Hematopoietic multipotent progenitor cell treated with erythropoietin and hydrocortisone succinate and interleukin-3 and kit ligand, for 4 days (in vitro differentiated cells): ENCODE results near the gene CRYL1.
"Not testable (repeated sequence)": the region's sequence is repeated elsewhere in the genome, so short reads cannot be mapped to it uniquely, and the experiment has no call there.

Experiments
- DNase-seq: peaks from one replicate; pipeline ENCODE4 v3.0.0-alpha.2; 2015

Gene CRYL1

DNA sequence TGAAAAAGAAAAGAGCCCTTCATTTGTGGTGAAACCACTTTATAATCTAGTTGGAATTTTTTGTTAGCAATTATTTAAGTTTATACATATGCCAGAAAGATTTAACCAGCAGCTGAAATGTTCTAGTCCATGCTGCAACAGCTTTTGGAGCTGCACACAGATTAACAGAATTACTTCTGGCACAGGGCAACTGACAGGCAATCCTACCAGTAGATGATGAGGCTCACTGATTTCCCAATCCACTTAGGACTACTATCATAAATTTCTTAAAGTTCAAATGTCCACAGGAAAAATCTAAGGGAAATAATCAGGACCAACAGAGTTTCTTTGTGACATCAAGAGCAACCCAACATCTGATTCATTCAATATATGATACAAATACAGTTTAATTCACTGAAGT, 78.8 kb downstream of the CRYL1 start:
- DNase-seq, result no peak

DNA sequence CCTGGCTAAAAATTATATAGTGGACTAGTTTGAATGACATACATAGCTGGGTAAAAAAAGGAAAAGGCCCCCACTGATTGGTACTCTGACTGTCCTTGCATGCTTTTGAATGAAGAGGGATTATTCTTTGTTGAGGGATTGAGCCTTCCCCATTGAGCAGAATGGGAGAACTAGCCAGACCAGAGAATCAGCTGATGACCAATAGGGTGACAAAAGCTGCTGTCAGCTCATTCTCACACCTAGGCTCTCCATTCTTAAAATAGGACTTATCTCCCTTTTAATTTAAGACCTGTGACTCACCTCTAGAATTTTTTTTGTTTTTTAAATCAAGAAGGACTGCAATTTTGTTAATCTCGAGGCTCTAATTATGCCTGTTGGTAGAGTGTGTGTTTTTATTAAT, 79.3 kb downstream of the CRYL1 start:
- no peak for DNase-seq

DNA sequence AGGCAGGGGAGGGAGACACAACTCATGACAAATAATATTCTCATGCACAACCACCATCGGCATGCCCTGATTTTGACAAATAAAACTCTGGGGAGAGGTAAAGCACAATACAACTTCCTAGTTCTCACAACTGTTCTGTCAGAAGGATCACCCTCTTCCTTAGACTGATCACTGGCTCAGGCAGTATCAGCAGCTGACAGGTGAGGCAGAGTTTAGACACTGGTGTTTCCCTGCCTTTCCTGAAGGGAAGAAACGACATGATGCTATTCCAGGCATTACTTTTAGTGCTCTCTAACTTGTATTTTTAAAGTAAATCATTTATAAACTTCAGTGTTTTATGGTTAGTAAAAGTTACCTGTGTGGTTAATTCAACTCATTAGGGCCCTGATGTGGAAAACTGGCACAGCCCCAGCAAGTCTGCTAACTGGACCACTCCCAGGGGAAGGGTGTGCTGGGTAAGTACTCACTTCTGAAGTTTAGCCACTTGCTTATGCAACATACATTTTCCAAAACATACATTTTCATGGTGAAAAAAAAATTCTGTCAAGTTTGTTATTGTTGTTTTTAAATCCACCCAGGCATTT, 82.8 kb downstream of the CRYL1 start:
- no peak for DNase-seq

DNA sequence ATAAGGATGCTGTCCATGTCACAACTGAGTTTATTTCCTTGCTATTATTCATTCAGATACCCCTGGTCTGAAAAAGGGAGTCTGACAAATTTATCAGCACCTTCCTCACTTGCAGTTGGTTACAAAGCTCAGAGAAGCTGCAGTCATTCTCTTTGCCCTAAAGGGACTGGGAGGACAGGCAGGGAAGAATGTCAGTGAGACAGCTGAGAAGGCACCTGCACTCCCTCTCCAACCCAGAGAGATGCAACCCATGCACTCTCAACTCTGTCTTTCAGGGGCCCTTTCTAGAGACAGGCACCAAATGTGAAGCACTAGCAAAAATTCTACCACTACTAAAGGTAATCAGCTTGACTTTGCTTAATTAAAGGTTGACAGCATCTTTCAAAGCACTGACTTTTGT, 83.3 kb downstream of the CRYL1 start:
- no peak for DNase-seq

DNA sequence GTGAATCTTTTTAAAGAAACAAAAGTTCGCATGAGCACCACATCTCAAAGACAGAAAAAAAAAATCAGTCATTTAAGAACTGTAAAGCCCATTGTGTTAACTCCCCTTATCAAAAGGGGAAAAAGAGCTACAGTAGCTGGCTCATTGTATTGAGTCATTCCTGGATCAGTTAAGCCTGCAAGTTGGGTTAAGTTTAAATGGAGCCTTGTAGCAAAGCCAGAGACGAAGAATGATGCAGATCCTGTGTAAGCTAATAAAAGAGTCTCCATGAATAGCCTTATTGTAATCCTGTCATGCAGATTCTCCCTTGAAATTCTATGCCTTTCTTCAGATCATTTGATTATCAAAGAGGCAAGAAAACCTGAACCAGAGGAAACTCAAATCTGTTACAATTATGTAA, 83.8 kb downstream of the CRYL1 start:
- no peak for DNase-seq

DNA sequence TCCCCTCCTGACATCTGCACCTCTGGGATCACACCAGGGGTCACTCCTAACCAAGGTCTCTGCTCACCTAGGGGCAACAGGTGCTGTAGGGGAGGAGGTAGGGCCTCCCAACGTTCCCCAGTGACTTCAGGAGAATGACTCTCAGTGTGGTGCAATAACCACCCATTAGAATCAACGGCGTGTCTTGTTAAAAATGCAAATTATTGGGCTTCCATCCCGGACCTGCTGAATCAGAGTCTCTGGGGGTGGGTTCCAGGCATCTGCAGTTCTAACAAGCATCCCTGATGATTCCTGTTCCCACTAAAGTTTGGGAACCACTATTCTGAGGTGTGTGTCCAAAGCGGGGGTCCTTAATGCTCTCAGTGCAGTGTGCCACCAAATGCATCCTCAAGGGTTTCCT, 84.6 kb downstream of the CRYL1 start:
- DNase-seq, result no peak

DNA sequence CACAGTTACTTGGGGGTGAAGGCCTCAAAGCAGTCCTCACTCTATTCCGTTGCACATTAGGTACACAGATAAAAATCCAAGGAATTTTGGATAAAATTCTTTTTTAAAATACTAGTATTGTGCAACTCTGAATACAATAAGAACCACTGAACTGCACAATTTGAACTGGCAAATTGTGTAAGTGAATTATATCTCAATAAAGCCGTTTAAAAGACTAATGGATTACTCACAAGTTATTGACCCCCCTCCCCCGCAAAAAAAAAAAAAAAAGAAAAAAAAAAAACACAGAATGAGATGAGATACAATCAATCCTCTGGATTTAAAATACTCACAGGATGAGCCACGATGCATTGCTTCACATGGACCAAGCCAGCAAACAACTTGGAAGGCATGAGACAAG, 86.4 kb downstream of the CRYL1 start:
- DNase-seq, result no peak

DNA sequence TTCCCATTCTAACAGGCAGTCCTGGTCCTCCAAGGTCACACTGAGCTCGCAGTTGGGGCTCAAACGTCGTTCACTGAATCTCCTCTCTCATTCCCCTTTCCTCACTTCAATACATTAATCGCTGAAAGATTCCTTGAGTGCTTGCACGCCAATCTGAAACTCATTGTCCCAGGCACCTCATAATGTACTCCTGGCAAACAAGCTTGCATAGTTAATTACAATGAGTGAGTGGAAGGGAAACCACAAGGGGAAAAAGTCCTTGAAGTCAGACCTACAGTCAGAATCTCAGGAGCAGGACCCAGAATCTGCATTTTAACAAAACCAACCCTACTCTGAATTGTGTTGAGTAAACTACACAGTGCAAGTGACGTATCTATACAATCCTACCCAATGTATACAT, 86.9 kb downstream of the CRYL1 start:
- no peak for DNase-seq

DNA sequence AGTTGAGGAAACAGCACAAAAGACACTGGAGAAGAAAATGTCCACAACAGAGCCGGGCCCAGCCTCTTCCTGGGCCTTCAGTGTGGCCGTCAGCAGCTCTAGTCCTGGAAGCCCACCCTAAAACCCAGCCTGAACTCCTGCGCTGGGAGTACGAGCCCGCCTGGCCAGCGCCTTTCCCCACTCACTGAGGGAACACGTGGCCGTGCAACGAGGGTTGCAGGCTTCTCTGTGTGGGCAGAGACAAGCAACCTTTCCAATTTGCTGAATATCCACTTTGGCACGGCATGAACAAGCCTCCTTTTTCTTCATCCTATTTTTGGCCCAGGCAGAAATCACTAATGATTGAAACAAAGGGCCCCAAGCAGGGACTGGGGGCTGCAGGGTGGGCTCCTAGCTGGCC, 89.2 kb downstream of the CRYL1 start:
- no peak for DNase-seq

DNA sequence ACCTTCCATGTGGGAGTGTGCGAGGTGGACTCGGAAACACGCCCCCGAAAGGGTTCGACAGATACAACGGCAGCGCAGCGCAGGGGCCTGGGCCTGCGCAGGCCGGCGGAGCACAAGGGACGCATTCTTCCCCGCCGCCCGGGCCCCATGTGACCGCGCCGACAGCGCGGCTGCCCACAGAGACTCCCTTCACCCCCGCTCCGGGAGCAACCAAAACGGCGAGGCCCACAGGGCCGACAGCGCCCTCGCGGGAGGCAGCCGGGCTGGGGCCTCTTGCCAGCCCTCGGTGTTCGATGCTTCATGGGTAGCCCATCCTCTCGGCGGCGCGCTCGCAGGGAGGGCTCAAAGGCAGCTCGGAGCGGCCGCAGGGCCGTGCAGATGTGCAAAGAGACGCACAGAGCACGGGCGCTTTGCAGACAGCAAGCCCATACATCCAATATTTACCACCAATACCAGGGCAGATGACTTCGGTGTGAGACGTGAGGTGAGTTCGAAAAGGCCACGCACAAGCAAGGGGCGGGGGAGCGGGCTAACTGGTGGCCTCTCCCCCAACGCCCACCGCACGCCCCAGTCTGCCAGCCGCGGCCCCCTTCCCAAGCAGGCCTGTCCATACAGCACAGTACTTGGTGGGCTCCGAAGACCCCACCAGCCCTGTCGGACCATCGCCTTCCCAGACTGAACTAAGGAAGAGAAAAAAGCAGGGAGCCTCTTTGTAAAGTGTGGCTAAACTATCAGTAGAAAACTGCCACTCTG, 89.9 kb downstream of the CRYL1 start:
- DNase-seq, result no peak

DNA sequence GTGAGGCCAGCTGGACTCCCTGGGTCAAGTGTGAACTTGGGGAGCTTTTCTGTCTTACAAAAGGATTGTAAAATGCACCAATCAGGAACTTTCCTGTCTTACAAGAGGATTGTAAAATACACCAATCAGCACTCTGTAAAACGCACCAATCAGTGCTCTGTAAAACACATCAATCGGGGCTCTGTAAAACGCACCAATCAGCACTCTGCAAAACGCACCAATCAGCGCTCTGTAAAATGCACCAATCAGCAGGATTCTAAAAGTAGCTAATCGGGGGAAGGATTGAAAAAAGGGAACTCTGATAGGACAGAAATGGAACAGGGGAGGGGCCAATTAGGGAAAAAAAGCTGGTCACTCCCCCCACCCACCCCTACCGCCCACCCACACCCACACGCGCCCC, 91.4 kb downstream of the CRYL1 start:
- DNase-seq, result not testable (repeated sequence)

DNA sequence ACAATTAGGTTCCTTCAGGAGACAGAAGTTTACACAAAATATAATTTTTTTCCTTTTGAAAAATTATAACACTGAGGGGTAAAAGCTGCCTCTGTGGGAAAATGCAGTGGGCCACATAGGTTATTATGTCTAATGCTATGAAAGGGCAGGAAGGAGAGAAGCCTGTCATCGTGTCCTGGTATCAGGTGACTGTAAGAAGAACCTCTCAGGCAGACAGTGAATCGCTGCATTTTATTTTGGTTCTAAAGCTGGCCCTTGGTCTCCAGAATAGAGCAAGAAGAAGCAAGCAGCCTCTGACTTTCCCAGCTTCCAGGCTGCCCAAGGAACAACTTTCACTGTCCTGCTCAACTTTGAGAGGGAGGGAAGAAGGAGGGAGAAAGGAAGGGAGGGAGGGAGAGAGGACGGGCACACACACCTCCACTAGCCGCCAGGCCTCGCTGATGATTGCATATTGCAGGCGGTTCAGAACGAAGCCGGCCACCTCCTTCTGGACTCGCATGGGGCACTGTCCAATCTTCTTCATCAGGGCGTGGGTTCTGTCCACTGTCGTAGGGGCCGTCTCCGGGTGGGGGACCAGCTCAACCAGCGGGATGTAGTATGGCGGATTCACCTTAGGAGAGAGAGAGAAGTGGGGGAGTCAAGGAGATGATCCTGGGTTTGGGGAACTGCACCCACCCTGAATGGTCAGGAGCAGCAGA, 93.8 kb downstream of the CRYL1 start:
- DNase-seq, result no peak

DNA sequence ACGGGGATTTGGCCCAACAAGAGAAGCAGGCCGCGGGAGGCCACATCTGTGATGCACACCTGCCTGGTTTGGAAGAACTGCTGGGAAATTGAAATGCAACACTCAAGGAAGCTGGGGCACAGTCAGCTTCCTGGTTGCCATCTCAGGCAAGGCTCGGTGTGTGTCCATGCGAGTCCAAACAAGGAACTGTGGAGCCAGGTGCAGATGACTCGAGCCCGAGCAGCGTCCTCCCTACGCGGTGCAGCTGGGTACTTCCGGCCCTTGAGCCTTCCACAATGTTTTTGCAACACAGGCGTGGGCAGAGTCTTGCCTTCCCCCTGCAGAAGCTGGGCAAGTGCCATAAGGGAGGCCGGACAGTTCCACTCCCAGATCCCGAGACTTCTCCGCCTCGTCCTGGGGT, 94.6 kb downstream of the CRYL1 start:
- DNase-seq, result no peak

DNA sequence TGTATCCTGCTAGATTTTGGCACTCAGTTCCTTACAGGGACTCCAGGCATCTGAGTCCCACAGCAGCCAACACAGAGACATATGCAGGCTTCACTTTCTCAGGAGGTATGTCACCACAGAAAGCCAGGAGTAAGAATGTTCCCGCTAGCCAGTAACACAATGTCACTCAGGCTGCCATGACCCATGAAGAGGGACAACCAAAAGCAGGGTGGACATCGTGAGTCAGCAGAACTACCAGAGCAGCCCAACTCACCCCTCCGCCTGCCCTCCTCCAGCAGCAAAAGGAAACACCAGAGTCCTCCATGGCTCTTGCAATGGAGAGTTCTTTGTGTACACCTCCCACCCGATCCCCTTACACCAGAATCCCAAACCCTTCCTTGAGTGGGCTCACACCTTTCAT, 95.4 kb downstream of the CRYL1 start:
- no peak for DNase-seq

DNA sequence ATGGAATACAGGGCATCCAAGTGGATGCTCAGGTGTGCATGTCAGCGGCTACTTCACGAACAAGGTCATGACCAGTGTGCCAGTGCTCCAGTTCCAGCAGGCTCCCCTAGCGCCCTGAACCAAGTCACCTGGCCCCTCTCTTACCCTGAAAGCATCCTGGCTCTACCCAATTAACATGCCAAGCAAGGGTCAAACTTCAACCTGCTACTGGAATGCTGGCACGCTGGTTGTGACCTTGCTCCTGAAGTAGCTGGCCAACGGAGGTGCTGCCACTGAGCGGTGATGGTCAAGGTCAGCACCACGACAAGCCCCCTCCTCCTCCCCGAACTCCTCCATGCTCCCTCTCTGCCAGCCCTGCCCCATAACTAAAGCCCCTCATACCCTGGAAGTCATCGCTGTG, 96.0 kb downstream of the CRYL1 start:
- DNase-seq, result no peak

DNA sequence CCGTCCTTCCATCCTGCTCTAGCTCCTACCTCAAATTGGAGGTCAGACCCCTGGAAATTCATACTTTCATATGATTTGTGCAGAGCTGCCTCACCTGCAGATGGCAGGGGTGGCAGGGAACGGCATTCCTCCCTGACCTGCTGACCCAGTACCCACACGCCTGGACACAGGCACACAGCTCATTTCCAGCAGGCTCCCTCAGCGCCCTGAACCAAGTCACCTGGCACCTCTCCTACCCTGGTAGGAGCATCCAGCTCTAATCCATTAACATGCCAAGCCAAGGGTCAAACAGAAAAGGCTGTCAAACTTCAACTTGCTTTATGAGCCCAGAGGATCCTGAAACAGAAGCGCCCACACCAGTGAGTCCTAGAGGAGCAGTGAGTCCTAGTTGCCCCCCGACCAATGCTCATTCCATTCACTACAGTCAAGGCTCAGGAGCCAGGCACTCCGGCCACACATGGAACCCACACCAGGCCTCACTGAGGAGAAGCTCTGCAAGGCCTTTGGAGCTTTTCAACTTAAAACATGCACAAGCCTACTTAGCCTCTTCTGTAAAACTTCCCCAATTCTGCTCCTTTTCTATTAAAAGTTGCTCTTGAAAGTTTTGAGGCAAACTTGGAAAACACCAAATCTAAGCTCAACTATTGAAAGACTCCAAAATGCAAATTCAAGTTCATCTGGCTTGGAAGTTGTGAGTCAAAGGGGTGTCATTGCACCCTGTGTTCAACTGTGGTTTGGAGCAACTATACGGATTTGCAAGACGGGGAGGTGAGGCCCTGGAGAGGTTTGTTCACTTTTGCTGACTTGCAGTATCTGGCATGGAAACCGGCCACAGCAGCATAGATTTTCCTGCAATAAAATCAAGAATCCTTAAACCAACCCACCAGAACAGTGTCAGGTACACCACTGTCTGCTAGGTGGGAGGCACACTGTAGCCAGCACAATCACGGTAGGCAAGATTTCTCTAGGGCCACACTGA, 96.7 kb downstream of the CRYL1 start:
- no peak for DNase-seq

DNA sequence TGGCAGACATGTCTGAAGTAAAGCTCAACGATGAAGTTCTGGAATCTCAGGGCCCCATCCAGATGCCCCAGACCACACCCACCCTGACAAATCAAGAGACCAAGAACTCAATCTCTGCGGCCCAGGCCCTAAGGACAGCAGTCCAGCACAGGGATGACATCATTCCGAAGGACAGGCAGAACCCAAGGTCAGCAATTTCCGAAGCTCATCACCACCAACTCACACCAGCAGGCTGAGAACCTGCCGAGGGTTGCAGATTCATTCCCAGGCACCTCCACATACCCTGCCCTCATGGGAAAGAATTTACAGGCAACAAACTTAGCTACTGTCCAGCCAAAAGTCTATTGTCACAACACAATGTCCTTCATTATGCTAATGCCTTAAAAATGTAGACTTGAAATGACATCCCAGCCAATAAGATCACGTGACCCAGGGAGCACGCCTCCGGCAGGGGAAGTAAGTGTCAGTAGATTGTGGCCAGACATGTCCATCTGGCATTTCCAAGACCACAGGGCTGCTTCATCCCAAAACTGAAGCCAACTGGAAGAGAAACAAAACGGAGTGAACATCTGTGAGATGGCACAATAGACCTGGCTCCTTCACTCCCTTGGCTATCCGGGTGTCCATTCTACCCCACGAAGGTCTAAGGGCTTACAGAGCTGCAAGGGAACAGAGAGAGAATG, 98.8 kb downstream of the CRYL1 start:
- no peak for DNase-seq

DNA sequence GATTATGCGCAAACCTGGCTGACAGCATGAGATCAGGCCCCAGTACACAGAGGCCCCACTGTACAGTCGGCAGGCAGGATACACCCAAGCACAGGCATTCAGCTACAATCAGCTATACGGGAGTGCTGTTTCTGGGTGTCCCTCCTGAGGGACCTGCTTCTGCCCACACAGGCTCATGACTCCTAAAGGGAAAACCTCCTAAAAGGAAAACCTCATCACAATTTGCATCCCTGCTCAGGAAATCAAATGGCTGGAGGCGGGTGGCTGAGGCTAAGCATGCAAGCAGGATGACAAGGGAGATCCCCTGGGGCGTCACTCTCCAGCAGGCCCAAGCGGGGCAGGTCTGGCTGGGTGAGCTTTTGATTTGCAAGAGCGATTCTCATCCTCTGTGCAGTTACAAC, 99.8 kb downstream of the CRYL1 start:
- no peak for DNase-seq

DNA sequence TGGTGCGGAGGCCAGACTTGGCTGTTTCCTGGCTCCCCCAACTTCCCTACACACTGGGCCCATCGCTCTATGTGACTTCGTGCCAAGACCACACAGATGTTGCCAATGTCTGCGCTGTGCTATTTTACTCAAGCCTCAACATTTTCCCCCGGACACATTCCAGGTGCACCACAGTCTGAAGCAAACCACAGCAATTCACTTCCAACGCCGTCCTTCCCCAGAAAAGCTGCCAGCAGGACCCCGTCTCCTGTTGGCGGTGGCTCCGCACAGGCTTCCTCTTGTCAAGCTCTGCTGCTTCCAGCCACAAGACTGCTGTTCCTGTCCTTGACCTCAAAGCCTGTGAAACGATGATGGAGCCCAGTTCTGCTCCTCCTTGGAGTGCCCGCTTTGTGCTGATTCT, 100.7 kb downstream of the CRYL1 start:
- DNase-seq, result no peak

DNA sequence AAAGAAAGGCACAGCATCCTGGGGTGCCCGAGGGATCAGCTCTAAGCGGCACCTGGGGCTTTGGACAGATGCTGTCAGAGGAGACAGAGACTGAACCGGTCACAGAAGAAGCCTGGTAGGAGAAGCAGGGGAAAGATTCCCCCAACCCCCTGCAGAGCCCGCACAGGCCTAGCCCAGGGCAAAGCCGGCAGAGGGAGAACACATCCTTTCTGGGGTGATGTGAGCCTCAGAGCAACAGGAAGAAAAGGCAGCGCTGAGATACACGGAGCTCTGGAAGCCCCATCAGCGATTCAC, 101.2 kb downstream of the CRYL1 start:
- no peak for DNase-seq

DNA sequence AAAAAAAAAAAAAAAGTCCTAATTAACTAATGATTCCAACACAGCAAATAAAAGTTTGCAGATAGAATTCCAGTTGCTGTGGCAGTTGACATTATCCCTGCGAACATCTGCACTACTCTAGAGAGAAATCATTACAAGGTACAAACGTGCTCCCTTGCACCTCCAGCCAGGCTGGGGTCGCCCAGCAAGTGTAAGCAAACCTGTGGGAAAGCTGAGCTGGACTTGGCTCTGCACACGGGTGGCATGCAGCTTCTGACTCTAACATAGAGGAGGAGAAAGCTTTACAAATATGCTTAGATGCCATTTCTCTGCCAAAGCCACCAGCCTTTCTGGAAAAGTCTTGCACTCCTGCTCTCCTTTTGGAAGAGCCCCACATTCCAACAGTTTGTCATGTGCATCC, 103.3 kb downstream of the CRYL1 start:
- no peak for DNase-seq

DNA sequence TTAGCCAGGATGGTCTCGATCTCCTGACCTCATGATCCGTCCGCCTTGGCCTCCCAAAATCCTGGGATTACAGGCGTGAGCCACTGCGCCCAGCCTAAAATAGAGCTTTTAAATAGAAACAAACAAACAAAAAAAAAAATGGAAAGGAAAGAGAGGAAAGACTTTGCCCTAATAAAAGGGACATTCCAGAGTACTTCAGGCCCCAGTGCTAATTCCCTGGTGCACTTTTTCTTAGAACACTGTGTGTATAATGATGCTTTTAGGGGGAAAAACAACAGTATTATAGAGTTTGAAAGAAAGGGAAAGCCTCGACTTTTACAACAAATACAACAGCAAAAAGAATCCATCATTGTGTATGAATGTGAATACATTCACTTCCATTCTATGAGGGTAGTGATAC, 104.7 kb downstream of the CRYL1 start:
- DNase-seq, result no peak

DNA sequence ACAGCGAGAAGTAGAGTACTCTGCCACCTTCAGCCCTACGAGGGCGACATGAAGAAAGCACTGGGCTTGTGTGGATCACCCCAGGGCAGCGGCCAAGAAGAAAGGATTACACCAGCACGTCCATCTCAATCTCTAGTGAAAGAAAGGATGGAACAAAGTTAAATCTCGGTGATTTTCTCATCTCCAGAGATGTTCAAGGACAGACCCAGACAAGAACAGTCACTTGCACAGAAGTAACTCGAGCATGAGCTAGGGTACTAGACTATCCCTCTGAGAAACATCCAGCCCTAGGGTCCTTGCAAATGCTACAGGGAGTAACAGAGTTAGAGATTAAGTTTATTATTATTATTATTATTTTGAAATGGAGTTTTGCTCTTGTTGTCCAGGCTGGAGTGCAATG, 106.7 kb downstream of the CRYL1 start:
- DNase-seq, result no peak
